ENCODE results near the gene CARD9. TPM values are rescaled to one million over a fixed set of nuclear protein-coding genes. Genes with fewer than 3 reads are reported as not detected.
A peak's percentile ranks its signal among the peaks of the same experiment; 100 is the strongest.

The CARD9 gene
- total RNA-seq, 4 donors from 2014 or later, result 0.28 to 14.9 (median 0.64) TPM

GRCh38 chr9:136416914-136417313 is 43.4 kb upstream of the CARD9 start:
- Histone ChIP-seq H3K9me3 (no peaks in the 10 kb centered on the region), H3K36me3 (peaks cover 0 to 90% (median 0%) of the 10 kb centered on the region in 3 donors), H3K27ac (no peak overlapping the region), H3K4me1 (peaks cover 0 to 5% (median 0%) of the 10 kb centered on the region in 4 donors), H3K4me3 (no peak overlapping the region), H3K27me3 (no peaks in the 10 kb centered on the region)
- DNase-seq, result no peak
- TF ChIP-seq, protein P1, sequence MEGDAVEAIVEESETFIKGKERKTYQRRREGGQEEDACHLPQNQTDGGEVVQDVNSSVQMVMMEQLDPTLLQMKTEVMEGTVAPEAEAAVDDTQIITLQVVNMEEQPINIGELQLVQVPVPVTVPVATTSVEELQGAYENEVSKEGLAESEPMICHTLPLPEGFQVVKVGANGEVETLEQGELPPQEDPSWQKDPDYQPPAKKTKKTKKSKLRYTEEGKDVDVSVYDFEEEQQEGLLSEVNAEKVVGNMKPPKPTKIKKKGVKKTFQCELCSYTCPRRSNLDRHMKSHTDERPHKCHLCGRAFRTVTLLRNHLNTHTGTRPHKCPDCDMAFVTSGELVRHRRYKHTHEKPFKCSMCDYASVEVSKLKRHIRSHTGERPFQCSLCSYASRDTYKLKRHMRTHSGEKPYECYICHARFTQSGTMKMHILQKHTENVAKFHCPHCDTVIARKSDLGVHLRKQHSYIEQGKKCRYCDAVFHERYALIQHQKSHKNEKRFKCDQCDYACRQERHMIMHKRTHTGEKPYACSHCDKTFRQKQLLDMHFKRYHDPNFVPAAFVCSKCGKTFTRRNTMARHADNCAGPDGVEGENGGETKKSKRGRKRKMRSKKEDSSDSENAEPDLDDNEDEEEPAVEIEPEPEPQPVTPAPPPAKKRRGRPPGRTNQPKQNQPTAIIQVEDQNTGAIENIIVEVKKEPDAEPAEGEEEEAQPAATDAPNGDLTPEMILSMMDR (IDR thresholded peaks at IDR 0.05), result no peak
- no peak for TF ChIP-seq POLR2A (IDR thresholded peaks at IDR 0.05)

DNA sequence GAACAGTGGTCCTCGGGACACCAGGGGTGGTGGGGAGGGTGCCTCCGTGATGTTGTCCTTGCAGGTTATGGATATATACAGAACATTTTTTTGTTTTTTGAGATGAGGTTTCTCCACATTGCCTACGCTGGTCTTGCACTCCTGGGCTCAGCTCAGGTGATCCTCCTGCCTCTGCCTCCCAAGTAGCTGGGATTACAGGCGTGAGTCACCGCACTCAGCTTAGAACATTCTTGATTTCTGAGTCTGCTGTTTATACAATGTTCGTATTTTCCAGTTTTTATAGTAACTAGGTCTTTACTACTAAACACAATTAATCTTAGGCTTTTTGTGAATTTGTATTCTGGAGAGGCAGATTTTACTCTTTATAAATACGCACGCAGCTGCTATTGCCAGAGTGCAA is 43.0 kb upstream of the CARD9 start:
- Histone ChIP-seq H3K27ac (no peak overlapping the region), H3K9me3 (no peaks in the 10 kb centered on the region), H3K4me3 (no peak overlapping the region), H3K4me1 (peaks cover 0 to 9% (median 3%) of the 10 kb centered on the region in 4 donors), H3K36me3 (peaks cover 0 to 85% (median 0%) of the 10 kb centered on the region in 3 donors), H3K27me3 (no peaks in the 10 kb centered on the region)
- DNase-seq, result no peak
- TF ChIP-seq, protein P1 (IDR thresholded peaks at IDR 0.05), result no peak
- TF ChIP-seq POLR2A (IDR thresholded peaks at IDR 0.05), result no peak

DNA sequence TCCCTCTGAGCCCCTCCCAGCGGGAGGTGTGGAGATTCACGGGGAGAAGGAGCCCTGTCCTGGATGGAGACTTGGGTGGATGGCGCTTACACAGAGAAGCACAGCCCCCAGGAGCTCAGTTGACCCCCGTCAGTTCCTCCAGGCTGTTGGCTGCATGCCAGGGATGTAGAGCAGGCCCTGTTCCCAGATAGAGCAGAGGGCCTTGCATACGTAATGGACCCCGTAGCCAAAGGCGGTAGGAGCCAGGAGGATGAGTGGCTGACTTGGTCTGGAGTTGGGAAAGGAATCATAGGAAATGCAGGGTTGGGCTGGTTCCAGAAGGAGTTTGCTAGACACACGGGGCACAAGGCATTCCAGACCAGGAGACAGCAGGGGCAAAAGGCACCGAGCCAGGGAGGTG is 39.5 kb upstream of the CARD9 start:
- H3K27ac ChIP-seq, result no peak overlapping the region
- H3K9me3 ChIP-seq, result no peaks in the 10 kb centered on the region
- H3K4me1 ChIP-seq, result peaks cover 0 to 28% (median 18%) of the 10 kb centered on the region in 4 donors
- peaks cover 0 to 53% (median 0%) of the 10 kb centered on the region in 3 donors for H3K36me3 ChIP-seq
- no peak overlapping the region for H3K4me3 ChIP-seq
- H3K27me3 ChIP-seq, result no peaks in the 10 kb centered on the region
- DNase-seq, result no peak
- TF ChIP-seq, protein P1 (IDR thresholded peaks at IDR 0.05), result no peak
- TF ChIP-seq POLR2A (IDR thresholded peaks at IDR 0.05), result no peak

- peak overlapping the region; percentile 72 to 99 (median 96) for H3K4me3 ChIP-seq
- peak overlapping the region in 1 of 4 donors; percentile 89 for H3K27ac ChIP-seq
- no peaks in the 10 kb centered on the region for H3K9me3 ChIP-seq
- H3K4me1 ChIP-seq, result peaks cover 0 to 28% (median 18%) of the 10 kb centered on the region in 4 donors
- TF ChIP-seq, protein P1 (IDR thresholded peaks at IDR 0.05), result no peak
- no peak for TF ChIP-seq POLR2A (IDR thresholded peaks at IDR 0.05)
- H3K27me3 ChIP-seq, result no peaks in the 10 kb centered on the region
- DNase-seq, result no peak
- H3K36me3 ChIP-seq, result peaks cover 0 to 53% (median 0%) of the 10 kb centered on the region in 3 donors
These were observed 37.9 kb upstream of the CARD9 start for GRCh38 chr9:136411378-136411777.

DNA sequence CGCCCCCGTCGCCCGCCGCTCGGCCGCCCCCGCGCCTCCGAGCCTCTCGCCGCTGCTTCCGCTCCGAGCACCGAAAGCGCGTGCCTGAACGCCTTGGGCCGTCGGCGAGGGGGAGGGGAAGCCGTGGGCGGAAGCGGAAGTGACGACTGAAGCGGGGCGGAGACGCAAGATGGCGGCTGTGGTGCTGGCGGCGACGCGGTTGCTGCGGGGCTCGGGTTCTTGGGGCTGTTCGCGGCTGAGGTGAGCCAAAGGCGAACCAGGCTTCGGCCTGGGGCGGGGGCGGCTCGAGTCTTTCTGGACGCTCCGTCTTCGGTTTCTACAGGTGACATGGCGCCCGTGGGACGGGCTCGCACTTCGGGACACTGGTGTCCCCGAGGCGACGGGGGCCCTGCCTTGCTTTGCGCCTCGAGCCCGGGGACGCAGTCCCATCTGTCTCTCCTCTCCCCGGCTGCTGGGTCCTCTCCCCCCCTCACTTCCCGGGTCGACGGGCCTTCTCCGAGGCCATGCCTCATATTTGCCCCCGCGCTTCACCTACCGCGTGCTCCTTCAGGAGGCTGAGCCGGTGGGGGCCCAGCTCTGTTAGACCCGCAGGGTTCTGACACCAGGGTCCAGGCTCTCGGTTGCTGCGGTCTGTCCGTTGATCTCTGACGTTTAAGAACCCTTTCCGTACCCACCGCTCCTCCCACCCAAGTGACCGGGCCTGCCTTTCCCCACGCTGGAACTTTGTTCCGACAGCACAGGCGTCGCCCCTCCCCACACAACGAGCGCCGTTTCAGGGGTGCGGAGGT is 37.2 kb upstream of the CARD9 start, which contains the start of the genes ENTR1 and PMPCA:
ENTR1 (minus strand) TSS at position 115 of the 788 bp plus-strand sequence. CDS start 217 bp downstream, outside the sequence.
PMPCA (plus strand) TSS at position 159 of the 788 bp plus-strand sequence; CDS start at position 170, 11 bp downstream.
- peaks cover 0 to 53% (median 0%) of the 10 kb centered on the region in 3 donors for H3K36me3 ChIP-seq
- no peaks in the 10 kb centered on the region for H3K9me3 ChIP-seq
- H3K4me3 ChIP-seq, result peak within 1 kb of the TSS; percentile 72 to 99 (median 96)
- TF ChIP-seq, protein P1 (IDR thresholded peaks at IDR 0.05), result no peak
- TF ChIP-seq POLR2A (IDR thresholded peaks at IDR 0.05), result peak; percentile 74 to 80
- H3K27ac ChIP-seq, result peak within 1 kb of the TSS; percentile 87 to 90 (median 89)
- H3K4me1 ChIP-seq, result peaks cover 0 to 28% (median 18%) of the 10 kb centered on the region in 4 donors
- peak; percentile 92 to 97 (median 96) for DNase-seq
- H3K27me3 ChIP-seq, result no peaks in the 10 kb centered on the region

Measured in Peyer's patch (tissue), 4 donors.